Ovary (tissue), 9 donors: Measurements from ENCODE around the gene CAPZA2. TPM values are rescaled to one million over a fixed set of nuclear protein-coding genes. Genes with fewer than 3 reads are reported as not detected.

Experiments
- DNase-seq, 5 donors: peaks; one replicate each; pipeline ENCODE4 v3.0.0-alpha.2; 2019 to 2020
- H3K27ac ChIP-seq, 2 donors: fragments of 200-600 bp; one replicate each; pipeline versions ENCODE4 v1.5.1 to v1.8.0; 2019 to 2022
- H3K27me3 ChIP-seq: fragments of 200-600 bp; one replicate; pipeline ENCODE4 v1.8.0; 2022
- H3K36me3 ChIP-seq: fragments of 200-600 bp; sonication (generic); one replicate; pipeline ENCODE4 v1.5.1; 2019
- H3K4me1 ChIP-seq: one replicate; pipeline ENCODE4 v1.8.1; 2013; ENCODE audit warnings: mild to moderate bottlenecking, moderate library complexity; ENCODE audit not compliant: insufficient read depth
- H3K4me3 ChIP-seq: fragments of 200-600 bp; sonication (generic); one replicate; pipeline ENCODE4 v1.5.1; 2017
- H3K9me3 ChIP-seq, 2 donors: fragments of 200-600 bp in 1 of 2; sonication (generic) in 1 of 2; one replicate each; pipeline versions ENCODE4 v1.5.1 to v1.8.1; 2013 to 2019; ENCODE audit warnings: mild to moderate bottlenecking in 1 of 2, moderate library complexity in 1 of 2
- CTCF ChIP-seq, 3 donors: fragments of 450-650 bp in 2 of 3; fragments of 200-600 bp in 1 of 3; IDR thresholded peaks; one replicate each; pipeline versions ENCODE4 v1.5.1 to v1.8.0; 2016 to 2022; ENCODE audit warnings: antibody characterized with exemption in 3 of 3, mild to moderate bottlenecking in 1 of 3
- EP300 ChIP-seq: sonication (generic); formaldehyde crosslinking; IDR thresholded peaks from one replicate; pipeline ENCODE4 v1.6.1; 2017; ENCODE audit warnings: antibody characterized with exemption
- POLR2A ChIP-seq: fragments of 450-650 bp; IDR thresholded peaks from one replicate; pipeline ENCODE4 v1.6.1; 2017; ENCODE audit warnings: antibody characterized with exemption, mild to moderate bottlenecking, moderate library complexity
- WGBS, 3 donors: extraction: QIAGEN DNeasy Blood & Tissue Kit in 1 of 3; methylation state at CpG; one replicate each; pipeline versions ENCODE4 v1.1.5 to v1.1.7; 2013 to 2017; 5-methylcytosine and 5-hydroxymethylcytosine counted together
- intact Hi-C, 4 donors: fragments of 100-400 bp; cut with DNase I; formaldehyde crosslinking; loops; one replicate each; pipeline versions ENCODE4 v1.11.0 to v1.15.1; 2022 to 2023
- polyA plus RNA-seq, 2 donors: library from polyadenylated mRNA; stranded (reverse); fragments of 200-250 nt in 1 of 2; fragments of 350-450 nt in 1 of 2; fragmentation: Illumina TruSeq in 1 of 2; extraction: RNeasy Lipid Tissue Mini Kit (QIAGEN cat#74804) in 1 of 2; gene quantifications; one replicate each; pipeline ENCODE4 v1.2.3, GENCODE V29; 2013 to 2014
- total RNA-seq, 7 donors: library from RNA; depleted of rRNA in 2 of 7; stranded (reverse); fragments of >200 nt in 2 of 7; fragmentation: NEBNext Ultra II Directional in 3 of 7; extraction: Animal tissue kit (Norgen Biotek cat#: 25700) in 3 of 7; gene quantifications; one replicate each; pipeline versions ENCODE4 v1.1.0 to v1.2.4, GENCODE V29; 2016 to 2023
- donor health status: DM: no; HTN: no; CAD: no; lungs with moderate emphysema.
- donor health status: DM: no; HTN: no; CAD: no.
- donor health status: Bipolar disorder and iron deficiency.
- donor health status: DM: yes; HTN: yes; CAD: no.
- donor health status: DM: no; HTN: no; CAD: no.
- donor health status: DM: yes; HTN: yes; CAD: no.

The CAPZA2 gene
- total and polyA plus RNA-seq, 9 donors: 55.1 to 184 (median 129) TPM

GRCh38 chr7:116851671-116852070, 10.7 kb upstream of the CAPZA2 start:
- intact Hi-C loops: no loop called here
- Histone ChIP-seq H3K4me3 (no peak overlapping the region), H3K27ac (no peak overlapping the region), H3K27me3 (no peaks in the 10 kb centered on the region), H3K9me3 (no peaks in the 10 kb centered on the region), H3K4me1 (no peaks in the 10 kb centered on the region), H3K36me3 (no peaks in the 10 kb centered on the region)
- TF ChIP-seq CTCF (IDR thresholded peaks at IDR 0.05) (no peak), EP300 (no peak), POLR2A (no peak)
- no peak for DNase-seq
- WGBS, 3 donors: 85 to 90% (median 86%) methylated on average over 3 of the region's 3 CpGs

GRCh38 chr7:116854132-116854531, 8.3 kb upstream of the CAPZA2 start:
- no peak for TF ChIP-seq CTCF (IDR thresholded peaks at IDR 0.05)
- no peak for TF ChIP-seq POLR2A
- no peak for TF ChIP-seq EP300
- intact Hi-C loops: no loop called here

GRCh38 chr7:116857052-116857451, 5.3 kb upstream of the CAPZA2 start:
- DNase-seq: no peak
- intact Hi-C loops: no loop called here
- Histone ChIP-seq H3K9me3 (no peaks in the 10 kb centered on the region), H3K27me3 (no peaks in the 10 kb centered on the region), H3K36me3 (no peaks in the 10 kb centered on the region), H3K4me1 (no peaks in the 10 kb centered on the region), H3K27ac (no peak overlapping the region), H3K4me3 (no peak overlapping the region)
- TF ChIP-seq POLR2A: no peak
- no peak for TF ChIP-seq CTCF (IDR thresholded peaks at IDR 0.05)
- TF ChIP-seq EP300: no peak
- 60 to 67% (median 67%) methylated on average over 2 of the region's 2 CpGs for WGBS, 3 donors

More at GRCh38 chr7:116854132-116854531, 8.3 kb upstream of the CAPZA2 start:
- no peaks in the 10 kb centered on the region for H3K27me3 ChIP-seq
- H3K27ac ChIP-seq: no peak overlapping the region
- no peaks in the 10 kb centered on the region for H3K4me1 ChIP-seq
- 95 to 100% (median 98%) methylated on average over 1 of the region's 1 CpG for WGBS, 3 donors
- DNase-seq: no peak
- H3K4me3 ChIP-seq: no peak overlapping the region
- H3K36me3 ChIP-seq: no peaks in the 10 kb centered on the region
- H3K9me3 ChIP-seq: no peaks in the 10 kb centered on the region

- no peak for TF ChIP-seq EP300
- TF ChIP-seq CTCF (IDR thresholded peaks at IDR 0.05): no peak
- no peak for TF ChIP-seq POLR2A
- H3K36me3 ChIP-seq: no peaks in the 10 kb centered on the region
- intact Hi-C loops: no loop called here
- DNase-seq: no peak
- H3K9me3 ChIP-seq: no peaks in the 10 kb centered on the region
- no peak overlapping the region for H3K4me3 ChIP-seq
- 72 to 87% (median 76%) methylated on average over 1 of the region's 1 CpG for WGBS, 3 donors
- H3K27ac ChIP-seq: no peak overlapping the region
- no peaks in the 10 kb centered on the region for H3K4me1 ChIP-seq
- H3K27me3 ChIP-seq: no peaks in the 10 kb centered on the region
Observed at GRCh38 chr7:116859323-116859722, 3.1 kb upstream of the CAPZA2 start.

GRCh38 chr7:116861717-116862116, 670 bp upstream of the CAPZA2 start:
- no peaks in the 10 kb centered on the region for H3K9me3 ChIP-seq
- H3K27ac ChIP-seq: no peak overlapping the region
- H3K4me3 ChIP-seq: peak overlapping the region; percentile 88
- 66 to 72% (median 69%) methylated on average over 4 of the region's 4 CpGs for WGBS, 3 donors
- peaks cover 4% of the 10 kb centered on the region for H3K4me1 ChIP-seq
- intact Hi-C loops: no loop called here
- H3K36me3 ChIP-seq: no peaks in the 10 kb centered on the region
- TF ChIP-seq EP300: no peak
- no peak for TF ChIP-seq POLR2A
- H3K27me3 ChIP-seq: no peaks in the 10 kb centered on the region
- no peak for DNase-seq
